GM23248 (cell line): ENCODE measurements around the gene PCDH12. TPM values are rescaled to one million over a fixed set of nuclear protein-coding genes. Genes with fewer than 3 reads are reported as not detected.

ENCODE experiments used
- DNase-seq: peaks from one replicate; pipeline ENCODE4 v3.0.0-alpha.2; 2015
- H2AFZ ChIP-seq: fragments of 200-600 bp; sonication (generic); 2 replicates; pipeline ENCODE4 v1.6.1; 2016; ENCODE audit warnings: antibody characterized with exemption
- H3F3A ChIP-seq: fragments of 200-600 bp; sonication (generic); 2 replicates; pipeline ENCODE4 v1.6.1; 2016; ENCODE audit warnings: mild to moderate bottlenecking, antibody characterized with exemption, mixed run types; ENCODE audit not compliant: insufficient read depth
- H3K27ac ChIP-seq: fragments of 200-600 bp; sonication (generic); 2 replicates; pipeline ENCODE4 v1.5.1; 2016; ENCODE audit warnings: mild to moderate bottlenecking
- H3K27me3 ChIP-seq: fragments of 200-600 bp; sonication (generic); replicated peaks from 2 replicates; pipeline ENCODE4 v1.6.1; 2016; ENCODE audit warnings: mild to moderate bottlenecking; ENCODE audit not compliant: insufficient read depth
- H3K36me3 ChIP-seq: fragments of 200-600 bp; sonication (generic); 2 replicates; pipeline ENCODE4 v1.6.1; 2016; ENCODE audit warnings: low read depth, mild to moderate bottlenecking
- H3K4me1 ChIP-seq: fragments of 200-600 bp; sonication (generic); 2 replicates; pipeline ENCODE4 v1.6.1; 2016; ENCODE audit warnings: mild to moderate bottlenecking; ENCODE audit not compliant: insufficient read depth
- H3K4me2 ChIP-seq: fragments of 200-600 bp; sonication (generic); one replicate; pipeline ENCODE4 v1.6.1; 2016; ENCODE audit warnings: mild to moderate bottlenecking; ENCODE audit not compliant: unreplicated experiment
- H3K4me3 ChIP-seq: fragments of 200-600 bp; sonication (generic); 2 replicates; pipeline ENCODE4 v1.5.1; 2016; ENCODE audit warnings: mild to moderate bottlenecking
- H3K79me2 ChIP-seq: fragments of 200-600 bp; sonication (generic); 2 replicates; pipeline ENCODE4 v1.6.1; 2016; ENCODE audit warnings: mild to moderate bottlenecking; ENCODE audit not compliant: insufficient read depth
- H3K9ac ChIP-seq: fragments of 200-600 bp; sonication (generic); 2 replicates; pipeline ENCODE4 v1.6.1; 2016; ENCODE audit warnings: mild to moderate bottlenecking
- H3K9me2 ChIP-seq: fragments of 200-600 bp; sonication (generic); 2 replicates; pipeline ENCODE4 v1.6.1; 2016; ENCODE audit warnings: mixed run types, mild to moderate bottlenecking, moderate library complexity; ENCODE audit not compliant: insufficient read depth
- H3K9me3 ChIP-seq: fragments of 200-600 bp; sonication (generic); one replicate; pipeline ENCODE4 v1.6.1; 2017; ENCODE audit warnings: low read depth
- H4K20me1 ChIP-seq: fragments of 200-600 bp; sonication (generic); 2 replicates; pipeline ENCODE4 v1.6.0; 2016; ENCODE audit not compliant: insufficient read depth
- EZH2 ChIP-seq: fragments of 200-600 bp; sonication (generic); IDR thresholded peaks from 2 replicates; pipeline ENCODE4 v1.6.1; 2018; ENCODE audit warnings: antibody characterized with exemption, mild to moderate bottlenecking; ENCODE audit not compliant: insufficient read depth, poor library complexity, severe bottlenecking
- EZH2phosphoT487 ChIP-seq: fragments of 200-600 bp; sonication (generic); IDR thresholded peaks from 2 replicates; pipeline ENCODE4 v1.6.1; 2018; ENCODE audit warnings: antibody characterized with exemption, moderate library complexity, mild to moderate bottlenecking, low read depth; ENCODE audit not compliant: insufficient read depth
- WGBS, 2 experiments: methylation state at CpG; one replicate each; pipeline ENCODE4 v1.1.6; 2015 to 2017; ENCODE audit warnings: low lambda C conversion rate in 2 of 2, low coverage in 1 of 2; ENCODE audit errors: missing lambda C conversion rate in 2 of 2; 5-methylcytosine and 5-hydroxymethylcytosine counted together
- in situ Hi-C: fragments of 300-500 bp; cut with MboI; formaldehyde crosslinking; loops from 2 replicates; pipeline ENCODE4 v1.15.0; 2020
- polyA plus RNA-seq: library from polyadenylated mRNA; unstranded; fragments of >200 nt; fragmentation: Nextera tagmentation; extraction: Ambion mirVana; gene quantifications from 2 replicates; pipeline ENCODE4 v1.2.1, GENCODE V29; 2016
- total RNA-seq: library from RNA; depleted of rRNA; stranded (reverse); fragments of >200 nt; shearing (Covaris generic); gene quantifications from 2 replicates; pipeline ENCODE4 v1.2.3, GENCODE V29; 2014

The PCDH12 gene
- total and polyA plus RNA-seq, 2 experiments from 2014 or later, result 0.36 TPM; not detected in 1

GRCh38 chr5:141948812-141949211 lies 9.2 kb downstream of the PCDH12 start:
- Histone ChIP-seq H4K20me1 (no peaks in the 10 kb centered on the region), H3F3A (no peaks in the 10 kb centered on the region), H3K9ac (no peak overlapping the region), H3K4me2 (no peak overlapping the region), H3K79me2 (no peaks in the 10 kb centered on the region), H3K4me3 (no peak overlapping the region), H3K4me1 (no peaks in the 10 kb centered on the region), H3K9me2 (no peaks in the 10 kb centered on the region), H3K9me3 (no peaks in the 10 kb centered on the region), H3K27ac (no peak overlapping the region), H2AFZ (no peak overlapping the region), H3K36me3 (no peaks in the 10 kb centered on the region), H3K27me3 (no peaks in the 10 kb centered on the region)
- DNase-seq, result no peak
- WGBS, 2 experiments, result 63 to 77% methylated on average over 2 of the region's 2 CpGs
- no peak for TF ChIP-seq EZH2
- TF ChIP-seq EZH2phosphoT487, result no peak
- in situ Hi-C loops, result no loop called here

- Histone ChIP-seq H3K79me2 (no peaks in the 10 kb centered on the region), H3F3A (no peaks in the 10 kb centered on the region), H3K4me3 (no peak overlapping the region), H3K9ac (no peak overlapping the region), H3K4me1 (peaks cover 2% of the 10 kb centered on the region), H3K27ac (no peak overlapping the region), H3K9me2 (no peaks in the 10 kb centered on the region), H2AFZ (no peak overlapping the region), H3K9me3 (no peaks in the 10 kb centered on the region), H4K20me1 (no peaks in the 10 kb centered on the region), H3K36me3 (no peaks in the 10 kb centered on the region), H3K27me3 (no peaks in the 10 kb centered on the region), H3K4me2 (no peak overlapping the region)
- in situ Hi-C loops, result no loop called here
- TF ChIP-seq EZH2phosphoT487 (no peak), EZH2 (no peak)
- WGBS, 2 experiments, result 76 to 88% methylated on average over 4 of the region's 4 CpGs
- no peak for DNase-seq
Observed at GRCh38 chr5:141947316-141947715, 10.7 kb downstream of the PCDH12 start.

GRCh38 chr5:141945511-141946051 lies 12.4 kb downstream of the PCDH12 start:
- peak; percentile 66 for DNase-seq
- 27 to 31% methylated on average over 21 to 25 of the region's 25 CpGs for WGBS, 2 experiments
- no peaks in the 10 kb centered on the region for H3K36me3 ChIP-seq
- no peak overlapping the region for H3K4me3 ChIP-seq
- no peak overlapping the region for H3K4me2 ChIP-seq
- peaks cover 19% of the 10 kb centered on the region for H3K4me1 ChIP-seq
- H3K9me3 ChIP-seq, result no peaks in the 10 kb centered on the region
- no peak overlapping the region for H2AFZ ChIP-seq
- H3F3A ChIP-seq, result peaks cover 10% of the 10 kb centered on the region
- H3K9ac ChIP-seq, result no peak overlapping the region
- TF ChIP-seq EZH2phosphoT487 (no peak), EZH2 (no peak)
- H3K27me3 ChIP-seq, result no peaks in the 10 kb centered on the region
- no peak overlapping the region for H3K27ac ChIP-seq
- H3K9me2 ChIP-seq, result no peaks in the 10 kb centered on the region
- no peaks in the 10 kb centered on the region for H4K20me1 ChIP-seq
- in situ Hi-C loops, result no loop called here
- H3K79me2 ChIP-seq, result no peaks in the 10 kb centered on the region

- Histone ChIP-seq H3K9me3 (no peaks in the 10 kb centered on the region), H2AFZ (no peak overlapping the region), H4K20me1 (no peaks in the 10 kb centered on the region), H3K9me2 (no peaks in the 10 kb centered on the region), H3K36me3 (no peaks in the 10 kb centered on the region; the same call in 1 of the 2 replicates), H3K4me3 (no peak overlapping the region), H3F3A (peaks cover 22% of the 10 kb centered on the region), H3K9ac (no peak overlapping the region), H3K4me2 (no peak overlapping the region), H3K27me3 (no peaks in the 10 kb centered on the region), H3K79me2 (no peaks in the 10 kb centered on the region), H3K4me1 (peaks cover 30% of the 10 kb centered on the region), H3K27ac (no peak overlapping the region)
- TF ChIP-seq EZH2, result no peak
- no peak for TF ChIP-seq EZH2phosphoT487
- DNase-seq, result no peak
- 76 to 79% methylated on average over 9 of the region's 9 CpGs for WGBS, 2 experiments
- in situ Hi-C loops, result no loop called here
Observed at GRCh38 chr5:141944076-141944475, 13.9 kb downstream of the PCDH12 start.
